ENCODE measurements around the gene LEPR. TPM values are rescaled to one million over a fixed set of nuclear protein-coding genes. Genes with fewer than 3 reads are reported as not detected.

The LEPR gene
- total and polyA plus RNA-seq, 2 donors (not counting 3 experiments of a cell fraction or from before 2014, with no cell fraction given) = 11.1 to 18.7 TPM

- H3K9me3 ChIP-seq (replicated peaks; ENCODE audit: control insufficient read depth, insufficient read depth, low read length) = no peaks in the 10 kb centered on the region
- H3K9me1 ChIP-seq (replicated peaks; ENCODE audit: control insufficient read depth, extremely low read depth, insufficient read depth, low read length) = no peaks in the 10 kb centered on the region
- BruUV-seq (replicated peaks) = no TSS peak
- H3K79me2 ChIP-seq (ENCODE audit: control insufficient read depth, insufficient read depth, low read length) = no peaks in the 10 kb centered on the region
- ChIA-PET CTCF (interaction anchor here (1.3 to 1.7 kb wide), 2 partner anchors 17 to 88 kb away, joined by 4 to 7 read pairs; no protein-coding TSS in a partner anchor), POLR2A (no interaction called here)
- H3K9ac ChIP-seq (replicated peaks; ENCODE audit: extremely low read depth, insufficient read depth, low read length) = no peak overlapping the region
- FAIRE-seq = no peak
- no peak for TF ChIP-seq POLR2AphosphoS5 (IDR thresholded peaks at IDR 0.05; ENCODE audit: insufficient read depth, low read depth, low read length)
- TF ChIP-seq MAX (IDR thresholded peaks at IDR 0.05; ENCODE audit: insufficient read depth, insufficient read length) = no peak
- TF ChIP-seq GATA2 (IDR thresholded peaks at IDR 0.05; ENCODE audit: insufficient read depth, insufficient read length, low read depth, low read length) = no peak
- no peak for TF ChIP-seq POLR2A (IDR thresholded peaks at IDR 0.05; ENCODE audit: low read depth, low read length)
- TF ChIP-seq FOS (IDR thresholded peaks at IDR 0.05; ENCODE audit: borderline replicate concordance, insufficient read depth, low read length) = no peak
- no peak for TF ChIP-seq CTCF (IDR thresholded peaks at IDR 0.05; ENCODE audit: extremely low read depth in 1 of 2, insufficient read depth in 1 of 2, low read depth in 1 of 2, low read length in 2 of 2)
- H3K4me2 ChIP-seq (ENCODE audit: insufficient read depth, low read length) = no peak overlapping the region
- H3K36me3 ChIP-seq (ENCODE audit: control insufficient read depth in 2 of 2, extremely low read depth in 1 of 2, insufficient read depth in 2 of 2, low read length in 2 of 2) = no peaks in the 10 kb centered on the region
- H3K4me1 ChIP-seq (ENCODE audit: control insufficient read depth, extremely low read depth, insufficient read depth, low read length) = no peaks in the 10 kb centered on the region
- H3K4me3 ChIP-seq (replicated peaks in 1 of 3; ENCODE audit: insufficient read depth in 1 of 3, low read depth in 1 of 3, low read length in 3 of 3) = no peak overlapping the region
- no peak overlapping the region for H3K27ac ChIP-seq (ENCODE audit: insufficient read depth, low read depth, low read length)
- no peaks in the 10 kb centered on the region for H4K20me1 ChIP-seq (replicated peaks; ENCODE audit: control insufficient read depth, extremely low read depth, insufficient read depth, low read length)
- no peak for DNase-seq (ENCODE audit: low read depth, low spot score)
- no peaks in the 10 kb centered on the region for H3K27me3 ChIP-seq (ENCODE audit: control insufficient read depth in 2 of 2, insufficient read depth in 2 of 2, low read length in 2 of 2)
- intact Hi-C loops (cut with micrococcal nuclease) = no loop called here
- no peak overlapping the region for H2AFZ ChIP-seq (ENCODE audit: low read depth, low read length)
- dilution Hi-C loops (cut with MboI; ENCODE audit: extremely low pct_ligation_motif_present, low sequenced_read_pairs) = no loop called here
These were observed 48.9 kb upstream of the LEPR start for GRCh38 chr1:65371544-65371943.
